MM.1S (cell line): ENCODE measurements around the gene PIK3CG.

Source experiments
- EZH2 ChIP-seq: fragments of 300-600 bp; sonication (generic); optimal IDR thresholded peaks from 2 replicates; pipeline ENCODE3; 2017; ENCODE audit warnings: low read depth, mild to moderate bottlenecking, antibody characterized with exemption, low read length, mixed read lengths
- TF ChIP-seq, protein P1 (sequence below): fragments of 300-600 bp; sonication (generic); IDR thresholded peaks from 2 replicates; pipeline ENCODE4 v1.5.1; 2016; ENCODE audit warnings: antibody characterized with exemption, low read length, mixed read lengths

DNA sequence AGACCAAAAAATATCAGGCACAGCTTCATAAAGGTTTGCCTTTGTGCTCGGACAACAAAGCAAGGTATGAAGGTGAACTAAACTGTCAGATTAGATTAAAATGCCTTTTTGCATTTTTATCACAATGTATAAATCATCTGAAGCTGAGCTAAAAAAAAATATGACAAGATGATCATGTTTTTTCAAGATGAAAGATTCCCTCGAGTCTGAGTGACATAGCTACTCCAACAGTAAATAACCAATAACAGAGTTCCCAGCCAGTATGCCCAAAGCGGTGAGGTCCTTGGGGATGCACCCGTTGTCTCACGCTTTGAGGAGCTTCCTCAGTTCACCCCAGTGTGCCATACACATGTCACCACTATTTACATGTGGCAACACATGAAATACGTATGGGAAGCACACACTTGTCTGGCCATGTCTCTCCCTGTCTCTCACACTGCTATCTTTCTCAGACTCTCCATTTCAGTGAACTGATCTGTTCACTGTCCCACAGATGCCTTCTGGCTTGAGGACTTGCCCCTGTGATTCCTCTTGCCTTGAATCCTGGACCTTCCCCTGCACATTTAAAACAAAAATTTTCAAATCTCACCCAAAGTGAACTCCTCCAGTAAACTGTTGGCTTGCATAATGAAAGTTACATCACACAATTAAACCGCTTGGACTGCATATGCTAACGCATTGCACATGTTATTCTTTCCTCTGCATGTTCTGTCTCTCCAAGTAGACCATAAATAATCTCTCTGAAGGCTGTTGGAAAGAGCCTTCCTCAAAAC, 2.6 kb upstream of the PIK3CG start:
- TF ChIP-seq, protein P1, sequence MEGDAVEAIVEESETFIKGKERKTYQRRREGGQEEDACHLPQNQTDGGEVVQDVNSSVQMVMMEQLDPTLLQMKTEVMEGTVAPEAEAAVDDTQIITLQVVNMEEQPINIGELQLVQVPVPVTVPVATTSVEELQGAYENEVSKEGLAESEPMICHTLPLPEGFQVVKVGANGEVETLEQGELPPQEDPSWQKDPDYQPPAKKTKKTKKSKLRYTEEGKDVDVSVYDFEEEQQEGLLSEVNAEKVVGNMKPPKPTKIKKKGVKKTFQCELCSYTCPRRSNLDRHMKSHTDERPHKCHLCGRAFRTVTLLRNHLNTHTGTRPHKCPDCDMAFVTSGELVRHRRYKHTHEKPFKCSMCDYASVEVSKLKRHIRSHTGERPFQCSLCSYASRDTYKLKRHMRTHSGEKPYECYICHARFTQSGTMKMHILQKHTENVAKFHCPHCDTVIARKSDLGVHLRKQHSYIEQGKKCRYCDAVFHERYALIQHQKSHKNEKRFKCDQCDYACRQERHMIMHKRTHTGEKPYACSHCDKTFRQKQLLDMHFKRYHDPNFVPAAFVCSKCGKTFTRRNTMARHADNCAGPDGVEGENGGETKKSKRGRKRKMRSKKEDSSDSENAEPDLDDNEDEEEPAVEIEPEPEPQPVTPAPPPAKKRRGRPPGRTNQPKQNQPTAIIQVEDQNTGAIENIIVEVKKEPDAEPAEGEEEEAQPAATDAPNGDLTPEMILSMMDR: no peak
- TF ChIP-seq EZH2: no peak
